CD14-positive monocyte (primary cell): ENCODE results near the gene PLA2G3. TPM values are rescaled to one million over a fixed set of nuclear protein-coding genes. Genes with fewer than 3 reads are reported as not detected.

Experiments used
- DNase-seq, 3 donors: peaks; one replicate each; pipeline ENCODE4 v3.0.0-alpha.2; 2011 to 2022
- H2AFZ ChIP-seq: 2 replicates; pipeline ENCODE4 v1.6.0; 2012; ENCODE audit warnings: mild to moderate bottlenecking, low read depth, low read length, inconsistent platforms; ENCODE audit not compliant: insufficient read depth, poor library complexity, severe bottlenecking
- H3K27ac ChIP-seq, 2 donors: 1 replicate in 1 of 2; 2 replicates in 1 of 2; pipeline ENCODE4 v1.5.1; 2012 to 2013; ENCODE audit warnings: low read length in 2 of 2, control low read depth in 1 of 2, inconsistent platforms in 1 of 2, low read depth in 1 of 2, mild to moderate bottlenecking in 1 of 2
- H3K27me3 ChIP-seq, 2 donors: one replicate each; pipeline versions ENCODE4 v1.6.0 to v1.6.1; 2011 to 2013; ENCODE audit warnings: low read length in 2 of 2; ENCODE audit not compliant: control insufficient read depth in 2 of 2, insufficient read depth in 2 of 2
- H3K36me3 ChIP-seq, 2 donors: replicated peaks in 1 of 2; 1 replicate in 1 of 2; 2 replicates in 1 of 2; pipeline versions ENCODE4 v1.5.1 to v1.6.1; 2012 to 2013; ENCODE audit warnings: low read length in 2 of 2, control low read depth in 1 of 2, inconsistent platforms in 1 of 2, mild to moderate bottlenecking in 1 of 2; ENCODE audit not compliant: insufficient read depth in 2 of 2, control insufficient read depth in 1 of 2
- H3K4me1 ChIP-seq, 2 donors: 1 replicate in 1 of 2; 2 replicates in 1 of 2; pipeline versions ENCODE4 v1.5.1 to v1.6.1; 2012 to 2013; ENCODE audit warnings: low read length in 2 of 2, control low read depth in 1 of 2, inconsistent platforms in 1 of 2, mild to moderate bottlenecking in 1 of 2, moderate library complexity in 1 of 2; ENCODE audit not compliant: insufficient read depth in 2 of 2, control insufficient read depth in 1 of 2
- H3K4me2 ChIP-seq: replicated peaks from 2 replicates; pipeline ENCODE3; 2012; ENCODE audit warnings: low read length, moderate library complexity, mild to moderate bottlenecking; ENCODE audit not compliant: poor library complexity, severe bottlenecking; ENCODE audit errors: extremely low read depth
- H3K4me3 ChIP-seq, 3 experiments: fragments of 200-600 bp in 1 of 3; sonication (generic) in 1 of 3; replicated peaks in 1 of 3; 1 replicate in 2 of 3; 2 replicates in 1 of 3; pipeline ENCODE4 v1.5.1; 2011 to 2013; ENCODE audit warnings: low read length in 3 of 3, mild to moderate bottlenecking in 3 of 3, control low read depth in 2 of 3, low read depth in 2 of 3, inconsistent platforms in 1 of 3, moderate library complexity in 1 of 3
- H3K79me2 ChIP-seq: 2 replicates; pipeline ENCODE4 v1.6.0; 2012; ENCODE audit warnings: mild to moderate bottlenecking, control low read depth, inconsistent platforms, low read length, moderate library complexity; ENCODE audit not compliant: insufficient read depth
- H3K9ac ChIP-seq: 2 replicates; pipeline ENCODE4 v1.6.0; 2017; ENCODE audit warnings: low read length, mild to moderate bottlenecking; ENCODE audit not compliant: insufficient read depth, poor library complexity, severe bottlenecking
- H3K9me3 ChIP-seq, 2 donors: replicated peaks in 1 of 2; 1 replicate in 1 of 2; 2 replicates in 1 of 2; pipeline versions ENCODE4 v1.5.1 to v1.6.1; 2012 to 2013; ENCODE audit warnings: low read length in 2 of 2, control low read depth in 1 of 2; ENCODE audit not compliant: control insufficient read depth in 1 of 2, insufficient read depth in 1 of 2
- H4K20me1 ChIP-seq: 2 replicates; pipeline ENCODE4 v1.6.0; 2012; ENCODE audit warnings: mild to moderate bottlenecking, low read length, control low read depth, moderate library complexity; ENCODE audit not compliant: insufficient read depth
- H3K27ac Mint-ChIP-seq, 7 donors: one replicate each; pipeline ENCODE4 v1.8.0; 2020; ENCODE audit warnings: mild to moderate bottlenecking in 7 of 7, mixed read lengths in 7 of 7, moderate library complexity in 6 of 7, inconsistent platforms in 2 of 7
- H3K27me3 Mint-ChIP-seq, 3 donors: one replicate each; pipeline ENCODE4 v1.8.0; 2021 to 2022; ENCODE audit warnings: low read depth in 3 of 3, mild to moderate bottlenecking in 3 of 3, mixed read lengths in 3 of 3, moderate library complexity in 3 of 3, inconsistent platforms in 1 of 3
- H3K36me3 Mint-ChIP-seq, 2 donors: one replicate each; pipeline ENCODE4 v1.8.0; 2020; ENCODE audit warnings: mixed read lengths in 2 of 2, inconsistent platforms in 1 of 2, mild to moderate bottlenecking in 1 of 2
- H3K4me1 Mint-ChIP-seq: one replicate; pipeline ENCODE4 v1.8.0; 2020; ENCODE audit warnings: mild to moderate bottlenecking, mixed read lengths
- H3K4me3 Mint-ChIP-seq, 2 donors: one replicate each; pipeline ENCODE4 v1.8.0; 2020; ENCODE audit warnings: mild to moderate bottlenecking in 2 of 2, mixed read lengths in 2 of 2, moderate library complexity in 1 of 2
- H3K9me3 Mint-ChIP-seq, 7 donors: one replicate each; pipeline ENCODE4 v1.8.0; 2020 to 2022; ENCODE audit warnings: mixed read lengths in 7 of 7, mild to moderate bottlenecking in 6 of 7, moderate library complexity in 6 of 7, inconsistent platforms in 2 of 7
- CTCF ChIP-seq: fragments of 200-600 bp; IDR thresholded peaks from one replicate; pipeline ENCODE4 v1.8.0; 2022; ENCODE audit warnings: antibody characterized with exemption, mild to moderate bottlenecking
- WGBS: methylation state at CpG from one replicate; pipeline ENCODE4 v1.1.5; 2013; ENCODE audit warnings: missing lambda C conversion rate; ENCODE audit not compliant: insufficient coverage; 5-methylcytosine and 5-hydroxymethylcytosine counted together
- intact Hi-C, 2 donors: fragments of 100-400 bp; cut with micrococcal nuclease; formaldehyde crosslinking; loops; one replicate each; pipeline versions ENCODE4 v1.15.0 to v1.15.1; 2023
- polyA plus RNA-seq, 3 donors: library from polyadenylated mRNA; depleted of rRNA in 1 of 3; unstranded in 2 of 3; stranded (reverse) in 1 of 3; fragments of 300-500 nt in 2 of 3; fragments of >200 nt in 1 of 3; fragmentation: Illumina TruSeq in 2 of 3; gene quantifications; 1 replicate in 2 of 3; 2 replicates in 1 of 3; pipeline ENCODE4 v1.2.3, GENCODE V29; 2012 to 2021

PLA2G3 gene
- polyA plus RNA-seq, 3 donors = not detected

- H2AFZ ChIP-seq = no peak overlapping the region
- no peaks in the 10 kb centered on the region for H3K36me3 ChIP-seq
- H4K20me1 ChIP-seq = no peaks in the 10 kb centered on the region
- peaks cover 0 to 5% (median 0%) of the 10 kb centered on the region in 7 donors for H3K9me3 Mint-ChIP-seq
- no peak overlapping the region for H3K9ac ChIP-seq
- TF ChIP-seq CTCF = no peak
- peaks cover 5 to 12% (median 10%) of the 10 kb centered on the region in 3 donors for H3K27me3 Mint-ChIP-seq
- no peak overlapping the region for H3K27ac ChIP-seq
- intact Hi-C loops = loop anchor here (10.0 kb wide), 2 partner anchors 69 to 191 kb away; partner anchors contain the start of genes MORC2 (in 1 of the 2) and TUG1 (in 1 of the 2)
- WGBS = no CpG with 5 or more reads among the region's 3 CpGs
- peaks cover 4% of the 10 kb centered on the region for H3K4me1 Mint-ChIP-seq
- no peak overlapping the region for H3K4me2 ChIP-seq
- no peak overlapping the region for H3K4me3 ChIP-seq
- H3K36me3 Mint-ChIP-seq = no peaks in the 10 kb centered on the region
- H3K4me3 Mint-ChIP-seq = no peak overlapping the region
- peak overlapping the region in 1 of 7 donors; percentile 15 for H3K27ac Mint-ChIP-seq
- no peak for DNase-seq
- peaks cover 0 to 5% of the 10 kb centered on the region in 2 donors for H3K4me1 ChIP-seq
- H3K9me3 ChIP-seq = no peaks in the 10 kb centered on the region
- H3K27me3 ChIP-seq = no peaks in the 10 kb centered on the region
- peaks cover 7% of the 10 kb centered on the region for H3K79me2 ChIP-seq
Measured at GRCh38 chr22:31155422-31155821, 15.1 kb upstream of the PLA2G3 start.

GRCh38 chr22:31154975-31155374, 14.7 kb upstream of the PLA2G3 start:
- Mint-ChIP-seq H3K4me1 (peaks cover 4% of the 10 kb centered on the region), H3K4me3 (no peak overlapping the region), H3K27me3 (peaks cover 7 to 12% (median 10%) of the 10 kb centered on the region in 3 donors), H3K36me3 (no peaks in the 10 kb centered on the region), H3K27ac (no peak overlapping the region), H3K9me3 (peaks cover 0 to 5% (median 0%) of the 10 kb centered on the region in 7 donors)
- Histone ChIP-seq H3K4me3 (no peak overlapping the region), H3K4me2 (no peak overlapping the region), H3K27me3 (no peaks in the 10 kb centered on the region), H3K27ac (no peak overlapping the region), H3K36me3 (no peaks in the 10 kb centered on the region), H4K20me1 (no peaks in the 10 kb centered on the region), H3K9ac (no peak overlapping the region), H3K79me2 (peaks cover 2% of the 10 kb centered on the region), H2AFZ (no peak overlapping the region), H3K9me3 (no peaks in the 10 kb centered on the region), H3K4me1 (peaks cover 0 to 5% of the 10 kb centered on the region in 2 donors)
- no peak for TF ChIP-seq CTCF
- WGBS = no CpG with 5 or more reads among the region's 1 CpG
- no peak for DNase-seq
- intact Hi-C loops = loop anchor here (10.0 kb wide), 2 partner anchors 70 to 190 kb away; partner anchors contain the start of genes MORC2 (in 1 of the 2) and TUG1 (in 1 of the 2)
